CD4-positive, alpha-beta T cell (primary cell): Measurements from ENCODE around the gene GGNBP2. TPM values are rescaled to one million over a fixed set of nuclear protein-coding genes. Genes with fewer than 3 reads are reported as not detected.

ENCODE experiments used
- ATAC-seq: fragments of 200-7000 bp; cut with Tn5 transposase; one replicate; pipeline ENCODE4 v1.10.0; 2022; ENCODE audit warnings: mild to moderate bottlenecking; ENCODE audit not compliant: poor library complexity
- CTCF ChIA-PET: fragments of 350-600 bp; sonication (Branson Sonifier 250); formaldehyde crosslinking; loops from one replicate; lab custom pipeline; 2021; ENCODE audit warnings: antibody characterized with exemption, inconsistent platforms; lab: Charles Lee
- POLR2A ChIA-PET: fragments of 350-600 bp; sonication (Branson Sonifier 250); formaldehyde crosslinking; loops from one replicate; lab custom pipeline; 2021; ENCODE audit warnings: antibody characterized with exemption, inconsistent platforms; lab: Charles Lee
- DNase-seq, 14 experiments: peaks; one replicate each; pipeline ENCODE4 v3.0.0-alpha.2; 2013 to 2020; ENCODE audit warnings: mixed read lengths in 2 of 14
- H3K27ac ChIP-seq, 2 donors: one replicate each; pipeline versions ENCODE4 v1.5.1 to v1.7.0; 2013; ENCODE audit warnings: low read length in 2 of 2, low read depth in 1 of 2, mild to moderate bottlenecking in 1 of 2
- H3K27me3 ChIP-seq, 2 experiments: 1 replicate in 1 of 2; 2 replicates in 1 of 2; pipeline versions ENCODE4 v1.6.1 to v1.7.0; 2013; ENCODE audit warnings: low read length in 2 of 2, control low read depth in 1 of 2, mild to moderate bottlenecking in 1 of 2, moderate library complexity in 1 of 2; ENCODE audit not compliant: insufficient read depth in 2 of 2, control insufficient read depth in 1 of 2
- H3K36me3 ChIP-seq: one replicate; pipeline ENCODE4 v1.6.1; 2013; ENCODE audit warnings: low read length, control low read depth; ENCODE audit not compliant: insufficient read depth
- H3K4me1 ChIP-seq: one replicate; pipeline ENCODE4 v1.6.1; 2013; ENCODE audit warnings: low read length, control low read depth; ENCODE audit not compliant: insufficient read depth
- H3K4me3 ChIP-seq: one replicate; pipeline ENCODE4 v1.5.1; 2013; ENCODE audit warnings: mild to moderate bottlenecking, low read length, moderate library complexity
- H3K9me3 ChIP-seq, 2 experiments: 1 replicate in 1 of 2; 2 replicates in 1 of 2; pipeline versions ENCODE4 v1.6.1 to v1.7.0; 2013; ENCODE audit warnings: low read length in 2 of 2, mild to moderate bottlenecking in 2 of 2, control low read depth in 1 of 2, moderate library complexity in 1 of 2; ENCODE audit not compliant: control insufficient read depth in 1 of 2, insufficient read depth in 1 of 2
- H3K27ac Mint-ChIP-seq: one replicate; pipeline ENCODE4 v1.8.0; 2020; ENCODE audit warnings: mixed read lengths
- H3K27me3 Mint-ChIP-seq: one replicate; pipeline ENCODE4 v1.8.0; 2021; ENCODE audit warnings: mixed read lengths
- H3K36me3 Mint-ChIP-seq: one replicate; pipeline ENCODE4 v1.8.0; 2021; ENCODE audit warnings: low read depth, mixed read lengths
- H3K4me1 Mint-ChIP-seq: one replicate; pipeline ENCODE4 v1.8.0; 2021; ENCODE audit warnings: low read depth, mixed read lengths
- H3K4me3 Mint-ChIP-seq: one replicate; pipeline ENCODE4 v1.8.0; 2020; ENCODE audit warnings: mild to moderate bottlenecking, mixed read lengths
- H3K9me3 Mint-ChIP-seq: one replicate; pipeline ENCODE4 v1.8.0; 2020; ENCODE audit warnings: mixed read lengths
- intact Hi-C, 2 experiments: fragments of 100-400 bp; cut with DNase I in 1 of 2; cut with micrococcal nuclease in 1 of 2; formaldehyde crosslinking; loops; one replicate each; pipeline versions ENCODE4 v1.15.1 to v1.9.0; 2023 to 2025; cut with DNase I, micrococcal nuclease
- total RNA-seq, 174 experiments: library from RNA in 2 of 174; stranded (reverse) in 2 of 174; gene quantifications; one replicate each; pipeline ENCODE4 v1.2.3 and lab custom pipeline; 2021 to 2026
- TF ChIP-seq, protein P1 (sequence below): fragments of 200-600 bp; IDR thresholded peaks from one replicate; pipeline ENCODE4 v1.8.0; 2022; ENCODE audit warnings: antibody characterized with exemption, mild to moderate bottlenecking

The GGNBP2 gene
- total RNA-seq, 2 experiments from 2014 or later, result 216 to 228 TPM

DNA sequence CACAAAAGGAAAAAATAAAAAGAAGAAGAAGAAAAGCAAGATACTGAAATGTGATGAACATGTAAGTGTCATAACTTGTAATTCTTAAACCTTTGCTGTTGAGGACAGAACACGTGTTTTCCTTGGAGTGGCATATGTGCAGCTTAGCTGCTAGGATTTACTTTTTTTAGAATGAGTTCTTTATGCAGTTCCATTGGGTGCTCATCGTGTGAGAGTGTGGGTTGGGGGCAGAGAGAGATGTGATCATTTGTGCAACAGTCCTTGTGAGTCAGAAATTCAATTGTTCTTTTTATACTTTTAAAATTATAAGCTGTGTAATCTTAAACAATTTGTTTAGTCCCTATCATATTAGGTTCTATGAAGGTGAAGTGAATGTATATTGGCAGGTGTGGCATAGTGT lies 41.4 kb downstream of the GGNBP2 start:
- H3K9me3 ChIP-seq, result no peaks in the 10 kb centered on the region
- Mint-ChIP-seq H3K4me1 (peaks cover 15% of the 10 kb centered on the region), H3K27ac (no peak overlapping the region), H3K36me3 (peaks cover 88% of the 10 kb centered on the region), H3K9me3 (no peaks in the 10 kb centered on the region), H3K4me3 (no peak overlapping the region), H3K27me3 (no peaks in the 10 kb centered on the region)
- ChIA-PET POLR2A (no interaction called here), CTCF (interaction anchor here (1.2 kb wide), 1 partner anchor 16 kb away, joined by 3 read pairs; no protein-coding TSS in a partner anchor)
- TF ChIP-seq, protein P1, sequence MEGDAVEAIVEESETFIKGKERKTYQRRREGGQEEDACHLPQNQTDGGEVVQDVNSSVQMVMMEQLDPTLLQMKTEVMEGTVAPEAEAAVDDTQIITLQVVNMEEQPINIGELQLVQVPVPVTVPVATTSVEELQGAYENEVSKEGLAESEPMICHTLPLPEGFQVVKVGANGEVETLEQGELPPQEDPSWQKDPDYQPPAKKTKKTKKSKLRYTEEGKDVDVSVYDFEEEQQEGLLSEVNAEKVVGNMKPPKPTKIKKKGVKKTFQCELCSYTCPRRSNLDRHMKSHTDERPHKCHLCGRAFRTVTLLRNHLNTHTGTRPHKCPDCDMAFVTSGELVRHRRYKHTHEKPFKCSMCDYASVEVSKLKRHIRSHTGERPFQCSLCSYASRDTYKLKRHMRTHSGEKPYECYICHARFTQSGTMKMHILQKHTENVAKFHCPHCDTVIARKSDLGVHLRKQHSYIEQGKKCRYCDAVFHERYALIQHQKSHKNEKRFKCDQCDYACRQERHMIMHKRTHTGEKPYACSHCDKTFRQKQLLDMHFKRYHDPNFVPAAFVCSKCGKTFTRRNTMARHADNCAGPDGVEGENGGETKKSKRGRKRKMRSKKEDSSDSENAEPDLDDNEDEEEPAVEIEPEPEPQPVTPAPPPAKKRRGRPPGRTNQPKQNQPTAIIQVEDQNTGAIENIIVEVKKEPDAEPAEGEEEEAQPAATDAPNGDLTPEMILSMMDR, result no peak
- ATAC-seq, result no peak
- DNase-seq, result no peak
- intact Hi-C loops, result no loop called here
- no peak overlapping the region for H3K27ac ChIP-seq
- no peak overlapping the region for H3K4me3 ChIP-seq
- peaks cover under 1% of the 10 kb centered on the region for H3K4me1 ChIP-seq
- no peaks in the 10 kb centered on the region for H3K27me3 ChIP-seq
- H3K36me3 ChIP-seq, result peaks cover 78% of the 10 kb centered on the region

DNA sequence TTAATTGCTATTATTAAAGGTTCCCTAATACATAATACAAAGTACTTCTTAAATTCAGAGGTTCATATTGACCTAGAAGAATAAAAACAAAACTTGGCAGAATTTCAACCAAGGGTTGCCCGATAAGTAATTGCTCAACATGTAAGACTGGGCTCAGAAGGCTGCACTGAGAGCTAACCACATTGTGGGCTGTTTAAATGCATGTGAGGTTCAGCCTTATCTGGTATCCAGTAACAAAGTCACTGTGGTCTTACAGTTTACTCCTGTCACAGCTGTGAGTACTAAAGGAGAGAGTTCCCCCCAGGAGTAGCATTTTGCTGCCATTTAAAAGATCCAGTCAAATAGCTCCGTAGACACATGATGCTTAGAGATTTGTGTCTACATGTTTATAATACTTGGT lies 45.4 kb downstream of the GGNBP2 start:
- no peak for DNase-seq
- no peak overlapping the region for H3K27ac ChIP-seq

DNA sequence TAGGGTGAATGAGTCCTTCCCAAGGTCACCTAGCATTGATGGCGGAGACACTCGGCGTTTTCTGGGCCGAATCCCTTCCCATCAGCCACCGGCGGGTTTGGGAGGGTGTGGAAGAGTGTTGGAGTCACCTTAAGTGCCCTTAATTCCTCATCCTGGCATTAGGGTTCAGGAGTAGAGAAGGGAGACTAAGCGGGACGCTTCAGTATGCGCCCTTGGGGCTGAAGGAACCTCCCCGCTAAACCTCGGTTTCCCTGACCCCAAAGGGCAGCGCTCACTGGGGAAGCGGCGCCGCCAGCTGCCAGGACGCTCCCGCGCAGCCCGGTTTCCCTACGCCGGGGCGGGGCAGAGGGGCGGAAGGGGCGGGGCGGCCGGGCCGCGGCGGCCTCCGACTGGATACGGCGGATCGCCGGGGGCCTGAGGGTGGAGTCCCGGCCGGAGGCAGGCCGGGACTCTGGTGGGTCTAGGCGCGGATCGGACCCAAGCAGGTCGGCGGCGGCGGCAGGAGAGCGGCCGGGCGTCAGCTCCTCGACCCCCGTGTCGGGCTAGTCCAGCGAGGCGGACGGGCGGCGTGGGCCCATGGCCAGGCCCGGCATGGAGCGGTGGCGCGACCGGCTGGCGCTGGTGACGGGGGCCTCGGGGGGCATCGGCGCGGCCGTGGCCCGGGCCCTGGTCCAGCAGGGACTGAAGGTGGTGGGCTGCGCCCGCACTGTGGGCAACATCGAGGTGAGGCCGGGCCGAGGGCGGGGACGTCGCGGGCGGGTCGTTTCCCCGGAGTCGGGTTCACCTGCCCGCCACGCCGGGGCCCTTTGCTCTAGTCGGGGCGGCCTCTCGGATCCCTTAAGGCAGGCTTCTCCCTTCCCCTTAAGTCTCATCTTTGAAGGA lies 47.0 kb downstream of the GGNBP2 start, which contains the start of gene DHRS11:
Gene DHRS11 (plus strand): TSS at position 446 of the 882 bp plus-strand sequence. CDS start 131 bp downstream, at position 577.
- Histone ChIP-seq H3K4me1 (peaks cover 18% of the 10 kb centered on the region), H3K27ac (peak within 1 kb of the TSS in 1 of 2 donors; percentile 30), H3K4me3 (peak within 1 kb of the TSS; percentile 61), H3K27me3 (no peaks in the 10 kb centered on the region), H3K36me3 (peaks cover 27% of the 10 kb centered on the region), H3K9me3 (no peaks in the 10 kb centered on the region)
- TF ChIP-seq, protein P1, result no peak
- Mint-ChIP-seq H3K4me3 (peak within 1 kb of the TSS; percentile 87), H3K4me1 (peaks cover 28% of the 10 kb centered on the region), H3K36me3 (peaks cover 42% of the 10 kb centered on the region), H3K9me3 (no peaks in the 10 kb centered on the region), H3K27ac (peak within 1 kb of the TSS; percentile 67), H3K27me3 (no peaks in the 10 kb centered on the region)
- ATAC-seq (peak; percentile 88), DNase-seq (peak; percentile 48 to 83 (median 72))
- ChIA-PET CTCF (no interaction called here), POLR2A (interaction anchor here (0.9 to 2.7 kb wide), 3 partner anchors 10 to 56 kb away, joined by 3 to 28 read pairs (median 4); partner anchors contain the start of gene MRM1)
- intact Hi-C loops, result loop anchor here (2.0 to 5.0 kb wide), 4 partner anchors 44 to 104 kb away; partner anchors contain the start of genes GGNBP2 (in 1 of the 2), MYO19 (in 1 of the 2), PIGW (in 1 of the 2) and ZNHIT3 (in 1 of the 2)

More for the DNA sequence above, 45.4 kb downstream of the GGNBP2 start:
- Histone ChIP-seq H3K27me3 (no peaks in the 10 kb centered on the region), H3K4me1 (peaks cover 18% of the 10 kb centered on the region), H3K9me3 (no peaks in the 10 kb centered on the region), H3K4me3 (no peak overlapping the region), H3K36me3 (peaks cover 43% of the 10 kb centered on the region)
- no peaks in the 10 kb centered on the region for H3K27me3 Mint-ChIP-seq
- intact Hi-C loops, result loop anchor here (1.0 to 5.0 kb wide), 5 partner anchors 12 to 103 kb away; partner anchors contain the start of genes GGNBP2 (in 1 of the 2), MYO19 (in 1 of the 2), PIGW (in 1 of the 2) and ZNHIT3 (in 1 of the 2)
- TF ChIP-seq, protein P1, result no peak
- POLR2A ChIA-PET, result interaction anchor here (0.8 to 1.4 kb wide), 2 partner anchors 11 to 104 kb away, joined by 3 read pairs; partner anchors contain the start of genes MRM1 and ZNHIT3
- peaks cover 57% of the 10 kb centered on the region for H3K36me3 Mint-ChIP-seq
- peak overlapping the region; percentile 87 for H3K4me3 Mint-ChIP-seq
- H3K4me1 Mint-ChIP-seq, result peaks cover 28% of the 10 kb centered on the region
- H3K27ac Mint-ChIP-seq, result peak overlapping the region; percentile 67
- no peaks in the 10 kb centered on the region for H3K9me3 Mint-ChIP-seq
- CTCF ChIA-PET, result interaction anchor here (1.3 kb wide), 1 partner anchor 13 kb away, joined by 4 read pairs; no protein-coding TSS in a partner anchor
- ATAC-seq, result no peak
